Measurements from ENCODE around the gene TSHR. TPM values are rescaled to one million over a fixed set of nuclear protein-coding genes. Genes with fewer than 3 reads are reported as not detected.

The TSHR gene
- total and polyA plus RNA-seq, 2 experiments from 2014 or later, result 0.59 to 0.78 TPM

DNA sequence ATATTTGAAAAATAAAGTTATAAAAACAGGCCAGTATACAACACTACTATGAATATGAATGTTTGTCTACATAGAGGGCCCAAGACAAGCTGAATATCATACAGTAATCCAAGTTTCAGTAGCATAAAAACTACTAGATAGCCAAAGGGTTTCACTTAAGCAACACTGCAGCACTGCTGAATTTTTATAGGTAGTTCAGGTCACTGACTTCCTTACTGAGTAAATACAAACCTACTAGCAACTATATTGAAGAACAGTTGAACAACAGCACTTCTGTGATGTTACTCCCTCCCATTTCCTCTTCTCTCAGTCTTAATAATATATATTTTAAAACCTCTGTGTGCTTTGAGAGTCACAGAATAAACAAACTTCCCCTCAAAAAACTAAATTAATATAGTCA, 222.6 kb downstream of the TSHR start:
- Histone ChIP-seq H3K27ac (ENCODE audit: low read depth) (no peak overlapping the region), H4K20me1 (replicated peaks; ENCODE audit: insufficient read depth) (peaks cover 5% of the 10 kb centered on the region; the same call in 1 of the 2 replicates), H3K4me2 (no peak overlapping the region), H3K9me2 (ENCODE audit: insufficient read depth) (no peaks in the 10 kb centered on the region), H3F3A (replicated peaks; ENCODE audit: low read depth) (no peaks in the 10 kb centered on the region), H3K4me3 (no peak overlapping the region), H3K27me3 (ENCODE audit: insufficient read depth) (no peaks in the 10 kb centered on the region), H3K36me3 (ENCODE audit: insufficient read depth) (peaks cover 3% of the 10 kb centered on the region; the same call in 1 of the 2 replicates), H2AFZ (no peak overlapping the region), H3K4me1 (ENCODE audit: insufficient read depth) (no peaks in the 10 kb centered on the region), H3K79me2 (replicated peaks; ENCODE audit: insufficient read depth) (peaks cover 7% of the 10 kb centered on the region)
- H3K4me3 Mint-ChIP-seq, result no peak overlapping the region
- H3K36me3 Mint-ChIP-seq (ENCODE audit: low read depth), result peaks cover 34% of the 10 kb centered on the region
- no peak for TF ChIP-seq JUNB (IDR thresholded peaks at IDR 0.05; ENCODE audit: unreplicated experiment)
- no peak for TF ChIP-seq POLR2AphosphoS5 (IDR thresholded peaks at IDR 0.05; ENCODE audit: low read depth)
- TF ChIP-seq, protein P1, sequence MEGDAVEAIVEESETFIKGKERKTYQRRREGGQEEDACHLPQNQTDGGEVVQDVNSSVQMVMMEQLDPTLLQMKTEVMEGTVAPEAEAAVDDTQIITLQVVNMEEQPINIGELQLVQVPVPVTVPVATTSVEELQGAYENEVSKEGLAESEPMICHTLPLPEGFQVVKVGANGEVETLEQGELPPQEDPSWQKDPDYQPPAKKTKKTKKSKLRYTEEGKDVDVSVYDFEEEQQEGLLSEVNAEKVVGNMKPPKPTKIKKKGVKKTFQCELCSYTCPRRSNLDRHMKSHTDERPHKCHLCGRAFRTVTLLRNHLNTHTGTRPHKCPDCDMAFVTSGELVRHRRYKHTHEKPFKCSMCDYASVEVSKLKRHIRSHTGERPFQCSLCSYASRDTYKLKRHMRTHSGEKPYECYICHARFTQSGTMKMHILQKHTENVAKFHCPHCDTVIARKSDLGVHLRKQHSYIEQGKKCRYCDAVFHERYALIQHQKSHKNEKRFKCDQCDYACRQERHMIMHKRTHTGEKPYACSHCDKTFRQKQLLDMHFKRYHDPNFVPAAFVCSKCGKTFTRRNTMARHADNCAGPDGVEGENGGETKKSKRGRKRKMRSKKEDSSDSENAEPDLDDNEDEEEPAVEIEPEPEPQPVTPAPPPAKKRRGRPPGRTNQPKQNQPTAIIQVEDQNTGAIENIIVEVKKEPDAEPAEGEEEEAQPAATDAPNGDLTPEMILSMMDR (conservative IDR thresholded peaks at IDR 0.05; ENCODE audit: low read depth in 2 of 2), result no peak
- TF ChIP-seq NANOG (IDR thresholded peaks at IDR 0.05; ENCODE audit: borderline replicate concordance), result no peak
- TF ChIP-seq, protein P2, sequence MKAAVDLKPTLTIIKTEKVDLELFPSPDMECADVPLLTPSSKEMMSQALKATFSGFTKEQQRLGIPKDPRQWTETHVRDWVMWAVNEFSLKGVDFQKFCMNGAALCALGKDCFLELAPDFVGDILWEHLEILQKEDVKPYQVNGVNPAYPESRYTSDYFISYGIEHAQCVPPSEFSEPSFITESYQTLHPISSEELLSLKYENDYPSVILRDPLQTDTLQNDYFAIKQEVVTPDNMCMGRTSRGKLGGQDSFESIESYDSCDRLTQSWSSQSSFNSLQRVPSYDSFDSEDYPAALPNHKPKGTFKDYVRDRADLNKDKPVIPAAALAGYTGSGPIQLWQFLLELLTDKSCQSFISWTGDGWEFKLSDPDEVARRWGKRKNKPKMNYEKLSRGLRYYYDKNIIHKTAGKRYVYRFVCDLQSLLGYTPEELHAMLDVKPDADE (IDR thresholded peaks at IDR 0.05), result no peak
- TF ChIP-seq EZH2phosphoT487 (IDR thresholded peaks at IDR 0.05; ENCODE audit: unreplicated experiment), result no peak
- TF ChIP-seq, protein P3, sequence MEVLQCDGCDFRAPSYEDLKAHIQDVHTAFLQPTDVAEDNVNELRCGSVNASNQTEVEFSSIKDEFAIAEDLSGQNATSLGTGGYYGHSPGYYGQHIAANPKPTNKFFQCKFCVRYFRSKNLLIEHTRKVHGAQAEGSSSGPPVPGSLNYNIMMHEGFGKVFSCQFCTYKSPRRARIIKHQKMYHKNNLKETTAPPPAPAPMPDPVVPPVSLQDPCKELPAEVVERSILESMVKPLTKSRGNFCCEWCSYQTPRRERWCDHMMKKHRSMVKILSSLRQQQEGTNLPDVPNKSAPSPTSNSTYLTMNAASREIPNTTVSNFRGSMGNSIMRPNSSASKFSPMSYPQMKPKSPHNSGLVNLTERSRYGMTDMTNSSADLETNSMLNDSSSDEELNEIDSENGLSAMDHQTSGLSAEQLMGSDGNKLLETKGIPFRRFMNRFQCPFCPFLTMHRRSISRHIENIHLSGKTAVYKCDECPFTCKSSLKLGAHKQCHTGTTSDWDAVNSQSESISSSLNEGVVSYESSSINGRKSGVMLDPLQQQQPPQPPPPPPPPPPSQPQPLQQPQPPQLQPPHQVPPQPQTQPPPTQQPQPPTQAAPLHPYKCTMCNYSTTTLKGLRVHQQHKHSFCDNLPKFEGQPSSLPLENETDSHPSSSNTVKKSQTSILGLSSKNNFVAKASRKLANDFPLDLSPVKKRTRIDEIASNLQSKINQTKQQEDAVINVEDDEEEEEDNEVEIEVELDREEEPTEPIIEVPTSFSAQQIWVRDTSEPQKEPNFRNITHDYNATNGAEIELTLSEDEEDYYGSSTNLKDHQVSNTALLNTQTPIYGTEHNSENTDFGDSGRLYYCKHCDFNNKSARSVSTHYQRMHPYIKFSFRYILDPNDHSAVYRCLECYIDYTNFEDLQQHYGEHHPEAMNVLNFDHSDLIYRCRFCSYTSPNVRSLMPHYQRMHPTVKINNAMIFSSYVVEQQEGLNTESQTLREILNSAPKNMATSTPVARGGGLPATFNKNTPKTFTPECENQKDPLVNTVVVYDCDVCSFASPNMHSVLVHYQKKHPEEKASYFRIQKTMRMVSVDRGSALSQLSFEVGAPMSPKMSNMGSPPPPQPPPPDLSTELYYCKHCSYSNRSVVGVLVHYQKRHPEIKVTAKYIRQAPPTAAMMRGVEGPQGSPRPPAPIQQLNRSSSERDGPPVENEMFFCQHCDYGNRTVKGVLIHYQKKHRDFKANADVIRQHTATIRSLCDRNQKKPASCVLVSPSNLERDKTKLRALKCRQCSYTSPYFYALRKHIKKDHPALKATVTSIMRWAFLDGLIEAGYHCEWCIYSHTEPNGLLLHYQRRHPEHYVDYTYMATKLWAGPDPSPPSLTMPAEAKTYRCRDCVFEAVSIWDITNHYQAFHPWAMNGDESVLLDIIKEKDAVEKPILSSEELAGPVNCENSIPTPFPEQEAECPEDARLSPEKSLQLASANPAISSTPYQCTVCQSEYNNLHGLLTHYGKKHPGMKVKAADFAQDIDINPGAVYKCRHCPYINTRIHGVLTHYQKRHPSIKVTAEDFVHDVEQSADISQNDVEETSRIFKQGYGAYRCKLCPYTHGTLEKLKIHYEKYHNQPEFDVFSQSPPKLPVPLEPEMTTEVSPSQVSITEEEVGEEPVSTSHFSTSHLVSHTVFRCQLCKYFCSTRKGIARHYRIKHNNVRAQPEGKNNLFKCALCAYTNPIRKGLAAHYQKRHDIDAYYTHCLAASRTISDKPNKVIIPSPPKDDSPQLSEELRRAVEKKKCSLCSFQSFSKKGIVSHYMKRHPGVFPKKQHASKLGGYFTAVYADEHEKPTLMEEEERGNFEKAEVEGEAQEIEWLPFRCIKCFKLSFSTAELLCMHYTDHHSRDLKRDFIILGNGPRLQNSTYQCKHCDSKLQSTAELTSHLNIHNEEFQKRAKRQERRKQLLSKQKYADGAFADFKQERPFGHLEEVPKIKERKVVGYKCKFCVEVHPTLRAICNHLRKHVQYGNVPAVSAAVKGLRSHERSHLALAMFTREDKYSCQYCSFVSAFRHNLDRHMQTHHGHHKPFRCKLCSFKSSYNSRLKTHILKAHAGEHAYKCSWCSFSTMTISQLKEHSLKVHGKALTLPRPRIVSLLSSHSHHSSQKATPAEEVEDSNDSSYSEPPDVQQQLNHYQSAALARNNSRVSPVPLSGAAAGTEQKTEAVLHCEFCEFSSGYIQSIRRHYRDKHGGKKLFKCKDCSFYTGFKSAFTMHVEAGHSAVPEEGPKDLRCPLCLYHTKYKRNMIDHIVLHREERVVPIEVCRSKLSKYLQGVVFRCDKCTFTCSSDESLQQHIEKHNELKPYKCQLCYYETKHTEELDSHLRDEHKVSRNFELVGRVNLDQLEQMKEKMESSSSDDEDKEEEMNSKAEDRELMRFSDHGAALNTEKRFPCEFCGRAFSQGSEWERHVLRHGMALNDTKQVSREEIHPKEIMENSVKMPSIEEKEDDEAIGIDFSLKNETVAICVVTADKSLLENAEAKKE (CRISPR knock-in tag; IDR thresholded peaks at IDR 0.05), result no peak
- no peak for TF ChIP-seq ZNF331 (CRISPR knock-in tag; IDR thresholded peaks at IDR 0.05; ENCODE audit: low read depth)
- TF ChIP-seq EZH2 (IDR thresholded peaks at IDR 0.05; ENCODE audit: low read depth, unreplicated experiment), result no peak
- no peak for TF ChIP-seq CREB1 (CRISPR knock-in tag; IDR thresholded peaks at IDR 0.05; ENCODE audit: low read depth)
- no peak for TF ChIP-seq STAT1 (IDR thresholded peaks at IDR 0.05; ENCODE audit: unreplicated experiment)
- TF ChIP-seq, protein P4, sequence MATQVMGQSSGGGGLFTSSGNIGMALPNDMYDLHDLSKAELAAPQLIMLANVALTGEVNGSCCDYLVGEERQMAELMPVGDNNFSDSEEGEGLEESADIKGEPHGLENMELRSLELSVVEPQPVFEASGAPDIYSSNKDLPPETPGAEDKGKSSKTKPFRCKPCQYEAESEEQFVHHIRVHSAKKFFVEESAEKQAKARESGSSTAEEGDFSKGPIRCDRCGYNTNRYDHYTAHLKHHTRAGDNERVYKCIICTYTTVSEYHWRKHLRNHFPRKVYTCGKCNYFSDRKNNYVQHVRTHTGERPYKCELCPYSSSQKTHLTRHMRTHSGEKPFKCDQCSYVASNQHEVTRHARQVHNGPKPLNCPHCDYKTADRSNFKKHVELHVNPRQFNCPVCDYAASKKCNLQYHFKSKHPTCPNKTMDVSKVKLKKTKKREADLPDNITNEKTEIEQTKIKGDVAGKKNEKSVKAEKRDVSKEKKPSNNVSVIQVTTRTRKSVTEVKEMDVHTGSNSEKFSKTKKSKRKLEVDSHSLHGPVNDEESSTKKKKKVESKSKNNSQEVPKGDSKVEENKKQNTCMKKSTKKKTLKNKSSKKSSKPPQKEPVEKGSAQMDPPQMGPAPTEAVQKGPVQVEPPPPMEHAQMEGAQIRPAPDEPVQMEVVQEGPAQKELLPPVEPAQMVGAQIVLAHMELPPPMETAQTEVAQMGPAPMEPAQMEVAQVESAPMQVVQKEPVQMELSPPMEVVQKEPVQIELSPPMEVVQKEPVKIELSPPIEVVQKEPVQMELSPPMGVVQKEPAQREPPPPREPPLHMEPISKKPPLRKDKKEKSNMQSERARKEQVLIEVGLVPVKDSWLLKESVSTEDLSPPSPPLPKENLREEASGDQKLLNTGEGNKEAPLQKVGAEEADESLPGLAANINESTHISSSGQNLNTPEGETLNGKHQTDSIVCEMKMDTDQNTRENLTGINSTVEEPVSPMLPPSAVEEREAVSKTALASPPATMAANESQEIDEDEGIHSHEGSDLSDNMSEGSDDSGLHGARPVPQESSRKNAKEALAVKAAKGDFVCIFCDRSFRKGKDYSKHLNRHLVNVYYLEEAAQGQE (IDR thresholded peaks at IDR 0.05; ENCODE audit: unreplicated experiment), result no peak
- no peak for TF ChIP-seq ZNF114 (CRISPR knock-in tag; IDR thresholded peaks at IDR 0.05)
- no peak for DNase-seq (ENCODE audit: low spot score)
- H3K27me3 Mint-ChIP-seq (ENCODE audit: insufficient read depth, low read depth, poor library complexity), result no peaks in the 10 kb centered on the region
- no peak for ATAC-seq
- no peaks in the 10 kb centered on the region for H3K9me3 Mint-ChIP-seq
- H3K4me1 Mint-ChIP-seq, result no peaks in the 10 kb centered on the region
- no peak overlapping the region for H3K27ac Mint-ChIP-seq
